HepG2 (cell line): ENCODE measurements around the gene COPS7B. TPM values are rescaled to one million over a fixed set of nuclear protein-coding genes. Genes with fewer than 3 reads are reported as not detected.

ENCODE experiments used
- CENPX ChIP-seq: sonication (generic); formaldehyde crosslinking; IDR thresholded peaks from 2 replicates; pipeline ENCODE4 v1.9.0; 2021; ENCODE audit warnings: mild to moderate bottlenecking, missing genetic modification reagents, moderate library complexity
- E2F1 ChIP-seq: sonication (generic); formaldehyde crosslinking; IDR thresholded peaks from 2 replicates; pipeline ENCODE4 v1.5.0; 2020; ENCODE audit warnings: missing genetic modification reagents
- FLYWCH1 ChIP-seq: sonication (generic); formaldehyde crosslinking; IDR thresholded peaks from 2 replicates; pipeline ENCODE4 v1.8.1; 2023; ENCODE audit warnings: mild to moderate bottlenecking, missing genetic modification reagents
- HNF4A ChIP-seq: sonication (generic); formaldehyde crosslinking; IDR thresholded peaks from 2 replicates; pipeline ENCODE4 v1.4.0; 2020; ENCODE audit warnings: missing genetic modification reagents
- JDP2 ChIP-seq: sonication (generic); formaldehyde crosslinking; IDR thresholded peaks from 2 replicates; pipeline ENCODE4 v1.8.1; 2022; ENCODE audit warnings: missing genetic modification reagents, borderline replicate concordance
- KAT7 ChIP-seq: IDR thresholded peaks from 2 replicates; pipeline ENCODE4 v1.6.1; 2018; ENCODE audit warnings: borderline replicate concordance, missing compliant biosample characterization
- POLR2AphosphoS5 ChIP-seq: IDR thresholded peaks from 2 replicates; pipeline ENCODE4 v1.6.1; 2012; ENCODE audit warnings: low read depth, low read length
- PRDM15 ChIP-seq: sonication (generic); formaldehyde crosslinking; IDR thresholded peaks from 2 replicates; pipeline ENCODE4 v1.4.0; 2020; ENCODE audit warnings: missing genetic modification reagents
- SIN3A ChIP-seq: IDR thresholded peaks from 2 replicates; pipeline ENCODE4 v1.6.1; 2011; ENCODE audit warnings: low read depth, mild to moderate bottlenecking, control low read depth, low read length, borderline replicate concordance
- SP4 ChIP-seq: sonication (generic); formaldehyde crosslinking; IDR thresholded peaks from 2 replicates; pipeline ENCODE4 v1.8.1; 2023; ENCODE audit warnings: mild to moderate bottlenecking, missing genetic modification reagents
- TBP ChIP-seq: sonication (generic); formaldehyde crosslinking; IDR thresholded peaks from 2 replicates; pipeline ENCODE4 v1.5.0; 2020; ENCODE audit warnings: missing genetic modification reagents
- TOPORS ChIP-seq: sonication (generic); formaldehyde crosslinking; IDR thresholded peaks from 2 replicates; pipeline ENCODE4 v1.8.0; 2023; ENCODE audit warnings: mild to moderate bottlenecking, missing genetic modification reagents
- ZBTB44 ChIP-seq: sonication (generic); formaldehyde crosslinking; IDR thresholded peaks from 2 replicates; pipeline ENCODE4 v1.4.0; 2020; ENCODE audit warnings: missing genetic modification reagents
- ZEB1 ChIP-seq: IDR thresholded peaks from 2 replicates; pipeline ENCODE4 v1.6.1; 2012; ENCODE audit warnings: mild to moderate bottlenecking, low read depth, inconsistent platforms; ENCODE audit not compliant: insufficient replicate concordance
- ZFP62 ChIP-seq: sonication (generic); formaldehyde crosslinking; IDR thresholded peaks from 2 replicates; pipeline ENCODE4 v1.4.0; 2020; ENCODE audit warnings: missing genetic modification reagents
- ZFP82 ChIP-seq: sonication (generic); formaldehyde crosslinking; IDR thresholded peaks from 2 replicates; pipeline ENCODE4 v1.5.1; 2020; ENCODE audit warnings: mild to moderate bottlenecking, missing genetic modification reagents, borderline replicate concordance
- ZNF124 ChIP-seq: sonication (generic); formaldehyde crosslinking; IDR thresholded peaks from 2 replicates; pipeline ENCODE4 v1.4.0; 2020; ENCODE audit warnings: missing genetic modification reagents
- ZNF33A ChIP-seq: sonication (generic); formaldehyde crosslinking; IDR thresholded peaks from 2 replicates; pipeline ENCODE4 v1.5.1; 2020; ENCODE audit warnings: missing genetic modification reagents, mild to moderate bottlenecking, moderate library complexity, borderline replicate concordance
- ZNF367 ChIP-seq: sonication (generic); formaldehyde crosslinking; IDR thresholded peaks from 2 replicates; pipeline ENCODE4 v1.4.0; 2020; ENCODE audit warnings: missing genetic modification reagents, borderline replicate concordance
- ZNF558 ChIP-seq: sonication (generic); formaldehyde crosslinking; IDR thresholded peaks from 2 replicates; pipeline ENCODE4 v1.9.0; 2022; ENCODE audit warnings: mild to moderate bottlenecking, missing genetic modification reagents, borderline replicate concordance
- ZNF619 ChIP-seq: sonication (generic); formaldehyde crosslinking; IDR thresholded peaks from 2 replicates; pipeline ENCODE4 v1.4.0; 2020; ENCODE audit warnings: mild to moderate bottlenecking, missing genetic modification reagents
- ZNF737 ChIP-seq: sonication (generic); formaldehyde crosslinking; IDR thresholded peaks from 2 replicates; pipeline ENCODE4 v1.5.0; 2020; ENCODE audit warnings: missing genetic modification reagents, mild to moderate bottlenecking, borderline replicate concordance
- ZNF749 ChIP-seq: sonication (generic); formaldehyde crosslinking; IDR thresholded peaks from 2 replicates; pipeline ENCODE4 v1.8.0; 2022; ENCODE audit warnings: mild to moderate bottlenecking, missing genetic modification reagents, moderate library complexity, borderline replicate concordance
- polyA plus RNA-seq, 8 experiments: library from polyadenylated mRNA; depleted of rRNA in 3 of 8; stranded (reverse) in 7 of 8; unstranded in 1 of 8; fragments of >200 nt; fragmentation: Illumina TruSeq in 4 of 8; extraction: Trizol in 4 of 8; gene quantifications; 2 replicates each; pipeline versions ENCODE4 v1.2.1 to v1.2.3, GENCODE V29; 2011 to 2016; ENCODE audit warnings: low read depth in 4 of 8, missing spikeins in 1 of 8, mixed read lengths in 1 of 8; ENCODE audit not compliant: insufficient read depth in 1 of 8
- total RNA-seq, 5 experiments: library from RNA; depleted of rRNA; stranded (reverse); fragments of >200 nt; fragmentation: Illumina TruSeq; extraction: Trizol; gene quantifications; 2 replicates each; pipeline ENCODE4 v1.2.3, GENCODE V29; 2016; ENCODE audit warnings: low read depth in 1 of 5

Gene COPS7B
- total and polyA plus RNA-seq, 2 of the 13 experiments (the other 11 are each of a cell fraction or from before 2014, with no cell fraction given) = 30.6 to 62.7 TPM

- TF ChIP-seq ZNF749 = no peak; the same call in 1 of the 2 replicates
- TF ChIP-seq ZNF558 (CRISPR knock-in tag) = 0 out of 2 replicates have a peak, but pooled peaks have one; percentile 49
- no peak for TF ChIP-seq FLYWCH1 (CRISPR knock-in tag)
- TF ChIP-seq ZNF619 (CRISPR knock-in tag) = peak; percentile 14; the same call in 1 of the 2 replicates
- TF ChIP-seq ZNF124 (CRISPR knock-in tag) = peak; percentile 70; the same call in 1 of the 2 replicates
- TF ChIP-seq ZEB1 = peak; percentile 63
- no peak for TF ChIP-seq ZNF737 (CRISPR knock-in tag)
- 0 out of 2 replicates have a peak, but pooled peaks have one; percentile 50 for TF ChIP-seq TBP
- no peak for TF ChIP-seq ZNF367
- no peak for TF ChIP-seq HNF4A (CRISPR knock-in tag)
- TF ChIP-seq ZFP62 (CRISPR knock-in tag) = 0 out of 2 replicates have a peak, but pooled peaks have one; percentile 78
- peak; percentile 64 for TF ChIP-seq SIN3A
- 0 out of 2 replicates have a peak, but pooled peaks have one; percentile 21 for TF ChIP-seq ZBTB44
- peak; percentile 67 for TF ChIP-seq SP4 (CRISPR knock-in tag)
- peak; percentile 76 for TF ChIP-seq POLR2AphosphoS5
- TF ChIP-seq PRDM15 (CRISPR knock-in tag) = no peak
- TF ChIP-seq CENPX (CRISPR knock-in tag) = no peak
- TF ChIP-seq JDP2 (CRISPR knock-in tag) = no peak
- TF ChIP-seq TOPORS (CRISPR knock-in tag) = peak; percentile 18; the same call in 1 of the 2 replicates
- 0 out of 2 replicates have a peak, but pooled peaks have one; percentile 64 for TF ChIP-seq ZFP82 (CRISPR knock-in tag)
- TF ChIP-seq E2F1 (CRISPR knock-in tag) = no peak; the same call in none of the 2 replicates
- 0 out of 2 replicates have a peak, but pooled peaks have one; percentile 61 for TF ChIP-seq ZNF33A
- TF ChIP-seq KAT7 (CRISPR knock-in tag) = peak; percentile 73; the same call in 1 of the 2 replicates
These were observed 5.1 kb upstream of the COPS7B start, which contains the start of gene PDE6D (continued) for GRCh38 chr2:231780909-231781797.
